HEK293 (cell line): ENCODE data around the gene RWDD4.

Experiments used
- HOXC10 ChIP-seq: sonication (generic); formaldehyde crosslinking; IDR thresholded peaks from 2 replicates; pipeline ENCODE4 v1.8.1; 2023; ENCODE audit warnings: mild to moderate bottlenecking, missing genetic modification reagents
- ZNF140 ChIP-seq: fragments of 450-650 bp; formaldehyde crosslinking; IDR thresholded peaks from 2 replicates; pipeline ENCODE4 v1.5.1; 2016; ENCODE audit warnings: missing biosample characterization, missing genetic modification characterization
- ZNF19 ChIP-seq: fragments of 450-650 bp; formaldehyde crosslinking; IDR thresholded peaks from 2 replicates; pipeline ENCODE4; 2016; ENCODE audit warnings: missing biosample characterization, missing genetic modification characterization, low read depth
- ZNF24 ChIP-seq: fragments of 450-650 bp; formaldehyde crosslinking; IDR thresholded peaks from 2 replicates; pipeline ENCODE4 v1.5.1; 2016; ENCODE audit warnings: missing biosample characterization, missing genetic modification characterization
- ZNF366 ChIP-seq: fragments of 450-650 bp; formaldehyde crosslinking; conservative IDR thresholded peaks from 2 replicates; pipeline ENCODE4 v1.5.1; 2016; ENCODE audit warnings: missing biosample characterization, missing genetic modification characterization
- ZNF416 ChIP-seq: fragments of 450-650 bp; formaldehyde crosslinking; IDR thresholded peaks from 2 replicates; pipeline ENCODE4 v1.5.1; 2016; ENCODE audit warnings: missing biosample characterization, missing genetic modification characterization
- ZNF777 ChIP-seq: fragments of 450-650 bp; formaldehyde crosslinking; IDR thresholded peaks from 2 replicates; pipeline ENCODE4 v1.5.1; 2017; ENCODE audit warnings: missing biosample characterization, missing genetic modification characterization, borderline replicate concordance
- ZNF830 ChIP-seq: fragments of 450-650 bp; IDR thresholded peaks from 2 replicates; pipeline ENCODE4 v1.5.0; 2018; ENCODE audit warnings: missing biosample characterization, missing genetic modification characterization, low read depth, mild to moderate bottlenecking, moderate library complexity
- TF ChIP-seq, protein P1 (sequence below): fragments of 450-650 bp; formaldehyde crosslinking; IDR thresholded peaks from 2 replicates; pipeline ENCODE4 v1.5.1; 2016; ENCODE audit warnings: missing biosample characterization, missing genetic modification characterization
- TF ChIP-seq, protein P2 (sequence below): fragments of 450-650 bp; formaldehyde crosslinking; conservative IDR thresholded peaks from 2 replicates; pipeline ENCODE4 v1.5.1; 2016; ENCODE audit warnings: low read depth, missing biosample characterization, missing genetic modification characterization
- TF ChIP-seq, protein P3 (sequence below): fragments of 450-650 bp; formaldehyde crosslinking; IDR thresholded peaks from 2 replicates; pipeline ENCODE4 v1.5.1; 2016; ENCODE audit warnings: missing biosample characterization, missing genetic modification characterization
- TF ChIP-seq, protein P4 (sequence below): sonication (generic); formaldehyde crosslinking; IDR thresholded peaks from 2 replicates; pipeline ENCODE4 v1.8.1; 2022; ENCODE audit warnings: mild to moderate bottlenecking, moderate library complexity, missing genetic modification reagents

DNA sequence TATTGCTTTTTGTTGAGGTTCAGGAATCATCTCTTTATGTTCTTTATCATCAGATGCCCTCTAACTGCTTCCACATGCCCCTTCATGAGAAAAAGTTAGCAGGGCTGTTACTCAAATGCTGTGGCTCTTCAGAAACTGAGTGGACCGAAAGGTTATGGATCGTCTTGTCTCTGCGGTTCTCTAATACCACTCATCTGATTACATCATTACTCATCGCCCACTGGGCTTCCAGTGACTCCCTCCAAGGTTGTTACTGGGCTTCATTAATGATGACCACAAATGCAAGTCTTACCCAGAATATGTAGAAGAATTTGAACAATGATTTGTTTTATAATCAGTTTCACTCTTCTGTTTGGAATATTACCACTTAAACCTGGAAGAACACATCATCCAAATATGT, 67.7 kb downstream of the RWDD4 start:
- TF ChIP-seq ZNF830 (tag by site-specific recombination) (no peak), ZNF366 (tag by site-specific recombination) (no peak), ZNF140 (tag by site-specific recombination) (no peak), ZNF416 (no peak), ZNF777 (tag by site-specific recombination) (no peak), ZNF24 (no peak), ZNF19 (tag by site-specific recombination) (no peak), HOXC10 (CRISPR knock-in tag) (no peak)
- TF ChIP-seq, protein P1, sequence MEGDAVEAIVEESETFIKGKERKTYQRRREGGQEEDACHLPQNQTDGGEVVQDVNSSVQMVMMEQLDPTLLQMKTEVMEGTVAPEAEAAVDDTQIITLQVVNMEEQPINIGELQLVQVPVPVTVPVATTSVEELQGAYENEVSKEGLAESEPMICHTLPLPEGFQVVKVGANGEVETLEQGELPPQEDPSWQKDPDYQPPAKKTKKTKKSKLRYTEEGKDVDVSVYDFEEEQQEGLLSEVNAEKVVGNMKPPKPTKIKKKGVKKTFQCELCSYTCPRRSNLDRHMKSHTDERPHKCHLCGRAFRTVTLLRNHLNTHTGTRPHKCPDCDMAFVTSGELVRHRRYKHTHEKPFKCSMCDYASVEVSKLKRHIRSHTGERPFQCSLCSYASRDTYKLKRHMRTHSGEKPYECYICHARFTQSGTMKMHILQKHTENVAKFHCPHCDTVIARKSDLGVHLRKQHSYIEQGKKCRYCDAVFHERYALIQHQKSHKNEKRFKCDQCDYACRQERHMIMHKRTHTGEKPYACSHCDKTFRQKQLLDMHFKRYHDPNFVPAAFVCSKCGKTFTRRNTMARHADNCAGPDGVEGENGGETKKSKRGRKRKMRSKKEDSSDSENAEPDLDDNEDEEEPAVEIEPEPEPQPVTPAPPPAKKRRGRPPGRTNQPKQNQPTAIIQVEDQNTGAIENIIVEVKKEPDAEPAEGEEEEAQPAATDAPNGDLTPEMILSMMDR = no peak
- TF ChIP-seq, protein P2, sequence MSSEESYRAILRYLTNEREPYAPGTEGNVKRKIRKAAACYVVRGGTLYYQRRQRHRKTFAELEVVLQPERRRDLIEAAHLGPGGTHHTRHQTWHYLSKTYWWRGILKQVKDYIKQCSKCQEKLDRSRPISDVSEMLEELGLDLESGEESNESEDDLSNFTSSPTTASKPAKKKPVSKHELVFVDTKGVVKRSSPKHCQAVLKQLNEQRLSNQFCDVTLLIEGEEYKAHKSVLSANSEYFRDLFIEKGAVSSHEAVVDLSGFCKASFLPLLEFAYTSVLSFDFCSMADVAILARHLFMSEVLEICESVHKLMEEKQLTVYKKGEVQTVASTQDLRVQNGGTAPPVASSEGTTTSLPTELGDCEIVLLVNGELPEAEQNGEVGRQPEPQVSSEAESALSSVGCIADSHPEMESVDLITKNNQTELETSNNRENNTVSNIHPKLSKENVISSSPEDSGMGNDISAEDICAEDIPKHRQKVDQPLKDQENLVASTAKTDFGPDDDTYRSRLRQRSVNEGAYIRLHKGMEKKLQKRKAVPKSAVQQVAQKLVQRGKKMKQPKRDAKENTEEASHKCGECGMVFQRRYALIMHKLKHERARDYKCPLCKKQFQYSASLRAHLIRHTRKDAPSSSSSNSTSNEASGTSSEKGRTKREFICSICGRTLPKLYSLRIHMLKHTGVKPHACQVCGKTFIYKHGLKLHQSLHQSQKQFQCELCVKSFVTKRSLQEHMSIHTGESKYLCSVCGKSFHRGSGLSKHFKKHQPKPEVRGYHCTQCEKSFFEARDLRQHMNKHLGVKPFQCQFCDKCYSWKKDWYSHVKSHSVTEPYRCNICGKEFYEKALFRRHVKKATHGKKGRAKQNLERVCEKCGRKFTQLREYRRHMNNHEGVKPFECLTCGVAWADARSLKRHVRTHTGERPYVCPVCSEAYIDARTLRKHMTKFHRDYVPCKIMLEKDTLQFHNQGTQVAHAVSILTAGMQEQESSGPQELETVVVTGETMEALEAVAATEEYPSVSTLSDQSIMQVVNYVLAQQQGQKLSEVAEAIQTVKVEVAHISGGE = no peak
- TF ChIP-seq, protein P3, sequence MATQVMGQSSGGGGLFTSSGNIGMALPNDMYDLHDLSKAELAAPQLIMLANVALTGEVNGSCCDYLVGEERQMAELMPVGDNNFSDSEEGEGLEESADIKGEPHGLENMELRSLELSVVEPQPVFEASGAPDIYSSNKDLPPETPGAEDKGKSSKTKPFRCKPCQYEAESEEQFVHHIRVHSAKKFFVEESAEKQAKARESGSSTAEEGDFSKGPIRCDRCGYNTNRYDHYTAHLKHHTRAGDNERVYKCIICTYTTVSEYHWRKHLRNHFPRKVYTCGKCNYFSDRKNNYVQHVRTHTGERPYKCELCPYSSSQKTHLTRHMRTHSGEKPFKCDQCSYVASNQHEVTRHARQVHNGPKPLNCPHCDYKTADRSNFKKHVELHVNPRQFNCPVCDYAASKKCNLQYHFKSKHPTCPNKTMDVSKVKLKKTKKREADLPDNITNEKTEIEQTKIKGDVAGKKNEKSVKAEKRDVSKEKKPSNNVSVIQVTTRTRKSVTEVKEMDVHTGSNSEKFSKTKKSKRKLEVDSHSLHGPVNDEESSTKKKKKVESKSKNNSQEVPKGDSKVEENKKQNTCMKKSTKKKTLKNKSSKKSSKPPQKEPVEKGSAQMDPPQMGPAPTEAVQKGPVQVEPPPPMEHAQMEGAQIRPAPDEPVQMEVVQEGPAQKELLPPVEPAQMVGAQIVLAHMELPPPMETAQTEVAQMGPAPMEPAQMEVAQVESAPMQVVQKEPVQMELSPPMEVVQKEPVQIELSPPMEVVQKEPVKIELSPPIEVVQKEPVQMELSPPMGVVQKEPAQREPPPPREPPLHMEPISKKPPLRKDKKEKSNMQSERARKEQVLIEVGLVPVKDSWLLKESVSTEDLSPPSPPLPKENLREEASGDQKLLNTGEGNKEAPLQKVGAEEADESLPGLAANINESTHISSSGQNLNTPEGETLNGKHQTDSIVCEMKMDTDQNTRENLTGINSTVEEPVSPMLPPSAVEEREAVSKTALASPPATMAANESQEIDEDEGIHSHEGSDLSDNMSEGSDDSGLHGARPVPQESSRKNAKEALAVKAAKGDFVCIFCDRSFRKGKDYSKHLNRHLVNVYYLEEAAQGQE (tag by site-specific recombination) = no peak
- TF ChIP-seq, protein P4, sequence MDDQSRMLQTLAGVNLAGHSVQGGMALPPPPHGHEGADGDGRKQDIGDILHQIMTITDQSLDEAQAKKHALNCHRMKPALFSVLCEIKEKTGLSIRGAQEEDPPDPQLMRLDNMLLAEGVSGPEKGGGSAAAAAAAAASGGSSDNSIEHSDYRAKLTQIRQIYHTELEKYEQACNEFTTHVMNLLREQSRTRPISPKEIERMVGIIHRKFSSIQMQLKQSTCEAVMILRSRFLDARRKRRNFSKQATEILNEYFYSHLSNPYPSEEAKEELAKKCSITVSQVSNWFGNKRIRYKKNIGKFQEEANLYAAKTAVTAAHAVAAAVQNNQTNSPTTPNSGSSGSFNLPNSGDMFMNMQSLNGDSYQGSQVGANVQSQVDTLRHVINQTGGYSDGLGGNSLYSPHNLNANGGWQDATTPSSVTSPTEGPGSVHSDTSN (CRISPR knock-in tag) = no peak
